Omental fat pad (tissue), 4 donors: ENCODE measurements around the gene PFDN6. TPM values are rescaled to one million over a fixed set of nuclear protein-coding genes. Genes with fewer than 3 reads are reported as not detected.

ENCODE experiments used
- ATAC-seq: fragments of 150-250 bp; one replicate; pipeline ENCODE4 v1.9.1; 2016; ENCODE audit warnings: mild to moderate bottlenecking, moderate library complexity; ENCODE audit not compliant: low FRiP score
- DNase-seq: peaks from one replicate; pipeline ENCODE4 v3.0.0-alpha.2; 2019; ENCODE audit warnings: low spot score
- total RNA-seq, 4 donors: library from RNA; depleted of rRNA; stranded (reverse); fragments of >200 nt; gene quantifications; one replicate each; pipeline ENCODE4 v1.1.0, GENCODE V29; 2016
- TF ChIP-seq, protein P1 (sequence below), 3 donors: fragments of 450-650 bp; IDR thresholded peaks; one replicate each; pipeline ENCODE4 v1.5.1; 2016 to 2017; ENCODE audit warnings: antibody characterized with exemption in 3 of 3, mild to moderate bottlenecking in 3 of 3, moderate library complexity in 2 of 3

The PFDN6 gene
- total RNA-seq, 4 donors from 2014 or later = 16.0 to 30.8 (median 23.1) TPM

DNA sequence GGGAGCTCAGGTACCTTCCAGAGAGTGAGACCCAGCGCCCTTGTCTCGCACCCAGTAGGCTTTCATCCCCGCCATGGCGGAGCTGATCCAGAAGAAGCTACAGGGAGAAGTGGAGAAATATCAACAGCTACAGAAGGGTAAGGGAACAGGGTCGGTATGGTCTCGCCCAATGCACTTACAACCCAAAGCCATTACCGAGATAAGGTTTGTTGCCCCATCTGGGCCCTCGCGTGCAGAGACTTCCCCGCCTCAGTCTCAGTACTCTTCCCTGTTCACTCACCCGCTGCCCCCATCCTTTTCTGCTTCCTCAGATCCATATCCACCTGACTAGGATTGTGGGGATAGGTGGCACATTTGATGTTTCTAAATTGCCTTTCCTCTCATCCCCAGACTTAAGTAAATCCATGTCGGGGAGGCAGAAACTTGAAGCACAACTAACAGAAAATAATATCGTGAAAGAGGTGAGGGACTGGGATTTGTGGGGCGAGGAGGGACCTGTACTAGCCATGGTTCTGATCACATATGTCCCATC lies 449 bp downstream of the PFDN6 start:
- DNase-seq = no peak
- TF ChIP-seq, protein P1, sequence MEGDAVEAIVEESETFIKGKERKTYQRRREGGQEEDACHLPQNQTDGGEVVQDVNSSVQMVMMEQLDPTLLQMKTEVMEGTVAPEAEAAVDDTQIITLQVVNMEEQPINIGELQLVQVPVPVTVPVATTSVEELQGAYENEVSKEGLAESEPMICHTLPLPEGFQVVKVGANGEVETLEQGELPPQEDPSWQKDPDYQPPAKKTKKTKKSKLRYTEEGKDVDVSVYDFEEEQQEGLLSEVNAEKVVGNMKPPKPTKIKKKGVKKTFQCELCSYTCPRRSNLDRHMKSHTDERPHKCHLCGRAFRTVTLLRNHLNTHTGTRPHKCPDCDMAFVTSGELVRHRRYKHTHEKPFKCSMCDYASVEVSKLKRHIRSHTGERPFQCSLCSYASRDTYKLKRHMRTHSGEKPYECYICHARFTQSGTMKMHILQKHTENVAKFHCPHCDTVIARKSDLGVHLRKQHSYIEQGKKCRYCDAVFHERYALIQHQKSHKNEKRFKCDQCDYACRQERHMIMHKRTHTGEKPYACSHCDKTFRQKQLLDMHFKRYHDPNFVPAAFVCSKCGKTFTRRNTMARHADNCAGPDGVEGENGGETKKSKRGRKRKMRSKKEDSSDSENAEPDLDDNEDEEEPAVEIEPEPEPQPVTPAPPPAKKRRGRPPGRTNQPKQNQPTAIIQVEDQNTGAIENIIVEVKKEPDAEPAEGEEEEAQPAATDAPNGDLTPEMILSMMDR (IDR thresholded peaks at IDR 0.05) = no peak
- no peak for ATAC-seq

DNA sequence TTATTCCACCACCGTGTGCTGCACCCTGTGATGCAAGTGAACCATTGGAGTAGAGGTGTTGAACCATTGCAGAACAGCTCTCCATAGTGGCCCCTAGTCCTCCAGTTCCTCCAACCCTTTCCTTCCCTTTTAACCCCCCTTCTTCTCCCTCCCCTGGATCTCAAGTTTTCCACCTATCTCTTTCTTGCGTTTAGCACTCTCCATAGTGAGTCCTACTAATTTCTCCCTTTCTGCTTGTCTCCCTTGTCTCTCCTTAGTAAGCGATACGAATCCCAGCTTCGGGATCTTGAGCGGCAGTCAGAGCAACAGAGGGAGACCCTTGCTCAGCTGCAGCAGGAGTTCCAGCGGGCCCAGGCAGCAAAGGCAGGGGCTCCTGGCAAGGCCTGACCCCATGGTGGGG lies 1.1 kb downstream of the PFDN6 start:
- ATAC-seq = no peak
- DNase-seq = no peak
- TF ChIP-seq, protein P1 (IDR thresholded peaks at IDR 0.05) = no peak

- no peak for ATAC-seq
- no peak for DNase-seq
- TF ChIP-seq, protein P1 (IDR thresholded peaks at IDR 0.05) = no peak
These were observed 3.7 kb downstream of the PFDN6 start for GRCh38 chr6:33292996-33293682.

GRCh38 chr6:33294086-33294823 lies 4.9 kb downstream of the PFDN6 start:
- no peak for ATAC-seq

GRCh38 chr6:33295621-33296369 lies 6.4 kb downstream of the PFDN6 start:
- ATAC-seq = no peak
- no peak for DNase-seq
- TF ChIP-seq, protein P1 (IDR thresholded peaks at IDR 0.05) = no peak

More at GRCh38 chr6:33294086-33294823, 4.9 kb downstream of the PFDN6 start:
- TF ChIP-seq, protein P1 (IDR thresholded peaks at IDR 0.05) = no peak
- no peak for DNase-seq

- TF ChIP-seq, protein P1 (IDR thresholded peaks at IDR 0.05) = no peak
- DNase-seq (no peak), ATAC-seq (no peak)
These were observed 7.5 kb downstream of the PFDN6 start for GRCh38 chr6:33296797-33297405.
